Measurements from ENCODE around the gene LPP. TPM values are rescaled to one million over a fixed set of nuclear protein-coding genes. Genes with fewer than 3 reads are reported as not detected.

The LPP gene
- polyA plus RNA-seq, 3 donors, result 14.1 to 23.2 (median 15.3) TPM

GRCh38 chr3:188506446-188506845, 352.5 kb downstream of the LPP start:
- H3K36me3 ChIP-seq (replicated peaks in 1 of 2; ENCODE audit: control insufficient read depth in 1 of 2, insufficient read depth in 2 of 2, low read length in 2 of 2), result peaks cover 0 to 9% of the 10 kb centered on the region in 2 donors
- intact Hi-C loops (cut with micrococcal nuclease), result no loop called here
- no peaks in the 10 kb centered on the region for H4K20me1 ChIP-seq (ENCODE audit: insufficient read depth, low read length)
- no peak overlapping the region for H3K4me2 ChIP-seq (replicated peaks; ENCODE audit: extremely low read depth, low read length, poor library complexity, severe bottlenecking)
- H3K27ac Mint-ChIP-seq, result peak overlapping the region in 4 of 7 donors; percentile 59 to 80 (median 70)
- H3K9ac ChIP-seq (ENCODE audit: insufficient read depth, low read length, poor library complexity, severe bottlenecking), result no peak overlapping the region
- H3K27me3 Mint-ChIP-seq (ENCODE audit: low read depth in 3 of 3), result peaks cover 0 to 7% (median 7%) of the 10 kb centered on the region in 3 donors
- no peaks in the 10 kb centered on the region for H3K79me2 ChIP-seq (ENCODE audit: insufficient read depth, low read length)
- no peak overlapping the region for H3K27ac ChIP-seq (ENCODE audit: low read depth in 1 of 2, low read length in 2 of 2)
- peak overlapping the region in 1 of 2 donors; percentile 30 for H3K4me3 Mint-ChIP-seq
- H3K9me3 ChIP-seq (replicated peaks in 1 of 2; ENCODE audit: control insufficient read depth in 1 of 2, insufficient read depth in 1 of 2, low read length in 2 of 2), result peaks cover 0 to 13% of the 10 kb centered on the region in 2 donors
- peaks cover 14 to 24% (median 20%) of the 10 kb centered on the region in 7 donors for H3K9me3 Mint-ChIP-seq
- WGBS (ENCODE audit: insufficient coverage), result no CpG with 5 or more reads among the region's 1 CpG
- H3K36me3 Mint-ChIP-seq, result peaks cover 21 to 26% of the 10 kb centered on the region in 2 donors
- H3K4me3 ChIP-seq (replicated peaks in 1 of 3; ENCODE audit: low read depth in 2 of 3, low read length in 3 of 3), result no peak overlapping the region
- H3K4me1 ChIP-seq (ENCODE audit: control insufficient read depth in 1 of 2, insufficient read depth in 2 of 2, low read length in 2 of 2), result peaks cover 38 to 43% of the 10 kb centered on the region in 2 donors
- DNase-seq, result peak in 1 of 3 donors; percentile 36
- H3K27me3 ChIP-seq (ENCODE audit: control insufficient read depth in 2 of 2, insufficient read depth in 2 of 2, low read length in 2 of 2), result no peaks in the 10 kb centered on the region
- no peak for TF ChIP-seq CTCF (IDR thresholded peaks at IDR 0.05)
- H2AFZ ChIP-seq (ENCODE audit: insufficient read depth, low read depth, low read length, poor library complexity, severe bottlenecking), result no peak overlapping the region
- peaks cover 38% of the 10 kb centered on the region for H3K4me1 Mint-ChIP-seq

GRCh38 chr3:188507244-188507720, 353.3 kb downstream of the LPP start:
- Histone ChIP-seq H3K27me3 (ENCODE audit: control insufficient read depth in 2 of 2, insufficient read depth in 2 of 2, low read length in 2 of 2) (no peaks in the 10 kb centered on the region), H3K36me3 (replicated peaks in 1 of 2; ENCODE audit: control insufficient read depth in 1 of 2, insufficient read depth in 2 of 2, low read length in 2 of 2) (peaks cover 0 to 9% of the 10 kb centered on the region in 2 donors), H3K9ac (ENCODE audit: insufficient read depth, low read length, poor library complexity, severe bottlenecking) (no peak overlapping the region), H3K4me1 (ENCODE audit: control insufficient read depth in 1 of 2, insufficient read depth in 2 of 2, low read length in 2 of 2) (peaks cover 38 to 43% of the 10 kb centered on the region in 2 donors), H3K4me2 (replicated peaks; ENCODE audit: extremely low read depth, low read length, poor library complexity, severe bottlenecking) (peak overlapping the region; percentile 60), H4K20me1 (ENCODE audit: insufficient read depth, low read length) (no peaks in the 10 kb centered on the region), H3K9me3 (replicated peaks in 1 of 2; ENCODE audit: control insufficient read depth in 1 of 2, insufficient read depth in 1 of 2, low read length in 2 of 2) (peaks cover 0 to 13% of the 10 kb centered on the region in 2 donors), H2AFZ (ENCODE audit: insufficient read depth, low read depth, low read length, poor library complexity, severe bottlenecking) (no peak overlapping the region), H3K27ac (ENCODE audit: low read depth in 1 of 2, low read length in 2 of 2) (peak overlapping the region; percentile 30 to 66), H3K79me2 (ENCODE audit: insufficient read depth, low read length) (no peaks in the 10 kb centered on the region), H3K4me3 (replicated peaks in 1 of 3; ENCODE audit: low read depth in 2 of 3, low read length in 3 of 3) (peak overlapping the region in 1 of 3 experiments; percentile 41)
- H3K4me1 Mint-ChIP-seq, result peaks cover 38% of the 10 kb centered on the region
- no peak for TF ChIP-seq CTCF (IDR thresholded peaks at IDR 0.05)
- intact Hi-C loops (cut with micrococcal nuclease), result no loop called here
- 0% methylated on average over 3 of the region's 5 CpGs for WGBS (ENCODE audit: insufficient coverage)
- peak overlapping the region; percentile 58 to 81 (median 64) for H3K27ac Mint-ChIP-seq
- H3K4me3 Mint-ChIP-seq, result peak overlapping the region; percentile 35 to 65
- H3K27me3 Mint-ChIP-seq (ENCODE audit: low read depth in 3 of 3), result peaks cover 0 to 7% (median 6%) of the 10 kb centered on the region in 3 donors
- H3K9me3 Mint-ChIP-seq, result peaks cover 13 to 22% (median 19%) of the 10 kb centered on the region in 7 donors
- DNase-seq, result peak; percentile 47 to 95 (median 69)
- peaks cover 21 to 28% of the 10 kb centered on the region in 2 donors for H3K36me3 Mint-ChIP-seq

All from CD14-positive monocyte (primary cell).